ENCODE measurements around the gene DDR2.

Gene DDR2

GRCh38 chr1:162822391-162823200 is 190.3 kb downstream of the DDR2 start:
- DNase-seq (ENCODE audit: low read depth in 2 of 3, low spot score in 1 of 3), result no peak

GRCh38 chr1:162823231-162823630 is 191.0 kb downstream of the DDR2 start:
- no peak for DNase-seq (ENCODE audit: low read depth in 2 of 3, low spot score in 1 of 3)

- no peak for DNase-seq (ENCODE audit: low read depth in 2 of 3, low spot score in 1 of 3)
Measured at GRCh38 chr1:162823771-162824525, 191.7 kb downstream of the DDR2 start.

GRCh38 chr1:162829268-162829667 is 197.0 kb downstream of the DDR2 start:
- no peak for DNase-seq (ENCODE audit: low read depth in 2 of 3, low spot score in 1 of 3)

- no peak for DNase-seq (ENCODE audit: low read depth in 2 of 3, low spot score in 1 of 3)
Measured at GRCh38 chr1:162832470-162832869, 200.2 kb downstream of the DDR2 start.

- no peak for DNase-seq (ENCODE audit: low read depth in 2 of 3, low spot score in 1 of 3)
Measured at GRCh38 chr1:162835157-162835899, 203.1 kb downstream of the DDR2 start.
